Measurements from ENCODE around the gene TMEM119.
A peak's percentile ranks its signal among the peaks of the same experiment; 100 is the strongest.

Gene TMEM119

DNA sequence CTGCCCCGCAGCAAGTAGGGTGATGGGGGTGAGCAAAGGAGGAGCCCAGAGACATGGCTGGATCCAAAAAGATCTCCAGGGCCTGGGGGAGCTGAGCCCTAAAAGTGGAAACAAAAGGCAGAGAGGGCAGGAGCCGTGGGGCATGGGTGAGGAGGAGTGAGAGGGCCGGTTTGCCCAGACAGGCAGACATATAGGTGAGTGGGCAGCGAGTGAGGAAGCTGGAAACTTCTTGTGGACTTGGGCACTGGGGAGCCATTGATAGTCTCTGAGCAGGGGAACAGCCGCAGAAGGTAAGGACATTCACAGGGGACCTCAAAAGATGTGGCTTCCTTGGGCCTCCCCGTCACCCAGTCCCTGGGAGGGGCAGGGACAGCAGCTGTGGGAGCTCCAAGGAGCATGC is 16.8 kb upstream of the TMEM119 start:
- no peak for DNase-seq

DNA sequence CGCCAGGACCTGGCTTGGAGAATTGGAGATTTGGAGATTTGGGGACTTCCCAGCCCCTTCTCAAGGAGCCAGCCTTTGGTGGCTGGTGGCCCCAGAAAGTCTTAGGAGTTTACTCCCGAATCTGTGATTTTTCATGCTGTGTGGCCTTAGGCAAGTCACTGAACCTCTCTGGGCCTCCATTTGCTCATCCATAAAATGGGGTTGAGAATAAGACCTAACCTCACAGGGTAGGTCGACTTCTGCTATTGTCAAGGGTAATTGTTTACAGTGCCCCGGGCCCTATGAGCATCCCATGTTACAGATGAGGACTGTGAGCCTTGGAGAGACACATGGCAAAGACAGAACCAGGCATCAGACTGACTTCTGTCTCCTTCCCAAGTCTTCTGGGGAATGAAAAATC is 16.2 kb upstream of the TMEM119 start:
- no peak for DNase-seq

DNA sequence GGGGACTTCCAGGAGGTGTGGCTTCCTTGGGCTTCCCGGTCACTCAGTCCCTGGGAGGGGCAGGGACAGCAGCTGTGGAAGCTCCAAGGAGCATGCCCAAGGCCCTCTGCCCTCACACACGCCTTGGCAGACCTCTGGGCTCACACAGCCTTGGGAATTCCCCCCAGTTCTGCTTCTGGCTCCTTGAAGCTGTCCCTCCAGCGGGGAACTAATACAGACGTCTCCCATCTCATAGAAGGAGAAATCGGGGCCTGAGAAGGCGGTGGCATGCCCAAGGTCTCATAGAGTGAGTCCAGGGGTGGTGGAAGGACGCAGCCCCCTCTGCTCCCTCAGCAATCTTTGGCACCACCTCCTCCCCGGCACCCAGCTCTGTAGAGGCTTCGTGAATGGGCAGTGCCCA is 15.7 kb upstream of the TMEM119 start:
- DNase-seq, result no peak

DNA sequence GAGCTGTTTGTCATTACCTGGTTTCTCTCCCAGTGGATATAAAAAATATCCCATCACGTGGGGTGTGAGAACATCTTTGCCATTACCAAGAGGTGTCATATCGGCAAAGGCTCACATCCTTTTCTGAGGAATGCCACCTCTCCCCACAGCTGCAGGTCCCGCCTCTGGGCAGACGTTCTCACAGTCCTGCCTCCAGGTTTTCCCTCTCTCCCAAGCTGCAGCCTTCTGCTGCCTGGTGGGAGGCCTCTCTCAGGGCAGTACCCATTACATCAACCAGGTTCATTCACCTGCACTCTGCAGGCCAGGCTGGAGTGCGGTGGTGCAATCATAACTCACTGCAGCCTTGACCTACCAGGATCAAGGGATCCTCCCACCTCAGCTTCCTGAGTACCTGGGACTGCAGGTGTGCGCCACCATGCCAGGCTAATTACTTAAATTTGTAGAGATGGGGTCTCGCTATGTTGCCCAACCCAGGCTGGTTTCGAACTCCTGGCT is 15.0 kb upstream of the TMEM119 start:
- DNase-seq, result no peak

DNA sequence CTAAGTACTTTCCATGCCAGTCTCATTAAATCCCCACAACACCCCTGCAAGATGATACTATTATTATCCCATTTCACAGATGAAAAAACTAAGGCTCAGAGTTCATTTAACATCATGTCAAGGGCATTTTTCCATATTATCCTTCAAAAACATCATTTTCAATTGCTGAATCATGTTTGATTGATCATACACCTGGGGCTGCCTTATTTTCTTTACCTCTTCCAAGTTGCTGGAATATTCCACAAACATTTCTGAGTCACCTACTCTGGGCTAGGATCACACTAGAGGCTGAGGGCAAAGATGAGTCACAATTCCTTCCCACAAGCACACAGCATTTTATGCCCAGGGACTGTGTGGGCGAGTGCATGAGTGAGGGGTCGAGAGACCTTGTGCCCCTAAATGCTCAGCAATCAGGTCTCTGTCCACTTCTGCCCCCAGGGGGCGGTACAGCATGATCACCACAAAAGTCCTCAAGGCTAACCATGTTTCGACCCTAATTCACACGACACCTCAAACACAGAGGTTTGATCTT is 14.1 kb upstream of the TMEM119 start:
- peak; percentile 85 for DNase-seq

DNA sequence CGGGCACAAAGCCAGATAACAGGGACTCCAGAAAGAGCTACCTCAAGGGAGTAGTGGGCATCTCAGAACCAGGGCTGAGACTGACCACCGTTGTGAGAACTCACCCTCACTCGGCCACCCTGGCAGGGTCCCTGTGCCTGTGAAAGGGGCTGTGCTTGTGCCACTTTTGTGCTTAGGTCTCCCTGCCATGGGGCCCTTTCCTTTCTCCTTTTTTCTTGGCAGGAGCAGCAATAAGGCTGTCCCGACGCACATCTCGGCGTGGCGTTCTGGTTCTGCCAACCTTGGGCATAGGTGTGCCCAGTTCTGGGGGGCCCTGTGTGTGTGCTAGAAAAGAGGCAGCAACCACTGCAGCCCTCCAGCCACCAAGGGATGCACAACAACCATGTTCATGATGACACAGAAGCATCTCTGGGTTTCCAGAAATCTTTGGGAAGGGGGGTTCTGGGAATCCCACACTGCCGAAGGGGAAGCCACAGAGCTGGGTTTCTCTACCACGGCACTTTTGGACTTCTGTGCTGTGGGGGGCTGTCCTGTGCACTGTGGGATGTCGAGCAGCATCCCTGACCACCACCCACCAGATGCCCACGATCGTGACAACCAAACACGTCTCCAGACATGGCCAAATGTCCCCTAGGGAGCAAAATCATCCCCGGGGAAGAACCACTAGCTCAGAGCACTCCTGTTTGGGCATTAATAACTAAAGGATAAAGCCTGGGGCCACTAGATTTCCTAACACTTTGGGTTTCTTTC is 13.1 kb upstream of the TMEM119 start:
- DNase-seq, result no peak

DNA sequence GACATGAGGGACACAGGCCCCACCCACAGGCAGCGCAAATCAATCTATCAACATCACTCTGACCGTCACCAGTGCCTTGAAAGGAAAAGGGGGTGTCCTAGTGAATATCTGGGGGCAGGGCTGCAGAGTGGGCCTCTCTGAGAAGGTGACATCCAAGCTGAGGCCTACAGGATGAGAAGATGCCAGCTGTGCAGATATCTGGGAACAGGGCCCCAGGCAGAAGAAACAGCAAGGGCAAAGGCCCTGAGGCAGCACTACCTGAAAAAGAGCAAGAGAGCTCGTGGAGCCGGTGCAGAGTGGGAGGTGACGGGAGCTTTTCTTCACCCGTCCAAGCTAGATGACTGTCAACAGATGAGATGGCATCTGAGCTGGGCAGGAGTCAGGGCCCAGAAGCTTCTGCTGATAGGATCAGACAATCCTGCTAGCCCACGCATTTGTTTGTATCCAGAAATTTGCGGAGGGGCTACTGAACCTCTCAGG is 12.5 kb upstream of the TMEM119 start:
- DNase-seq, result no peak

DNA sequence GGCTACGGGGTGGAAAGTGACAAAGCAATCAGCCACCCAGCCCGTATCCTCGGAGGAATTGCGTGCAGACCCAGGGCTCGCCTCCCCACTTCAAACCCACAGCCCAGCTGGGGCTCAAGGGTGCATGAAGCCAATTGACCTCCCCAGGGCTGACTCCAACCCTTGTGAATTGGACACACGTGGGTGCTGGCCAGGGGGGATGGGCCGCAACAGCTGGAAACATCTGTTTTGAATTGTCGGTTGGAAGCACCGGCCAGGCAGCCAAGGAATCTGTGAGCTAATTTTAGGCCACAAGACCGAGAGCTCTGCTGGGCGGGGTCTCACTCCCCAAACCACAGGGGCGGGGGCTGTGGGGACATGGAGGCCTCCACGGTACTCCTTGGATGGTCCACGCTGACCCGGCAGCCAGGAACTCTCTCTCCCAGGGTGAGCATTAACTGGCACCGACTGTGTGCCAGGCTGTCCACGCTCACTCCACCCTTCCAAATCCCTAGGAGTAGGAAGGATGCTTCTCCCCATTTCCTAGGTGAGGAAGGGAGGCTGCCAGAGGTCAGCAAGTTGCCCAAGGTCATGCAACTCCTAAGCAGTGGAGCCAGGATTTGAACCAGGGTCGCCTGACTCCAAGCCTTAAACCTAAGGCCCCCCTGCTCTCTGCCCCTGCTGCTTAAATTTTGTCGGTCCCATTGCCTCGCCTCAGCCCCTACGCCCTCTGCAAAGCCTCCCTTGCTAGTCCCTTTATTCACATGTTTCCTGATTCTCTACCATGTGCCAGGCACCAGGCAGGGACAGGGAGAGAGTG is 11.9 kb upstream of the TMEM119 start:
- no peak for DNase-seq

DNA sequence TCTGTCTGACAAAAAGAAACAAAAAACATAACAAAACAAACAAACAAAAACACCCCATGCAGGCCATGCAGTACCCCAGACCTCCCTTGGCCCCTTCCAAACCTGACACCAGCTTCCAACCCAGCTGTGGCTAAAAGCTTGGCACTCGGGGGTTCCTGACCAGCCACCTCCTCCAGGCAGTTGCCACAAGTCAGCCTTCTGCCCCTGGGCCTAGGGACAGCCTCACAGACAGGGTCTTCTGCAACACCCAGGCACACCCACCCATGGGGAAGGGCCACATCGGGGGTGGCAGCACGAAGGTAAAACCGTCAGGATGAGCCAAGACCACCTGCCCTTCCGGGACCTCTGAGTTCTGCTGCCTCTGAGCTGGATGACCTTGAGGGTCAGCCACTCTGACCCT is 10.7 kb upstream of the TMEM119 start:
- DNase-seq, result no peak

DNA sequence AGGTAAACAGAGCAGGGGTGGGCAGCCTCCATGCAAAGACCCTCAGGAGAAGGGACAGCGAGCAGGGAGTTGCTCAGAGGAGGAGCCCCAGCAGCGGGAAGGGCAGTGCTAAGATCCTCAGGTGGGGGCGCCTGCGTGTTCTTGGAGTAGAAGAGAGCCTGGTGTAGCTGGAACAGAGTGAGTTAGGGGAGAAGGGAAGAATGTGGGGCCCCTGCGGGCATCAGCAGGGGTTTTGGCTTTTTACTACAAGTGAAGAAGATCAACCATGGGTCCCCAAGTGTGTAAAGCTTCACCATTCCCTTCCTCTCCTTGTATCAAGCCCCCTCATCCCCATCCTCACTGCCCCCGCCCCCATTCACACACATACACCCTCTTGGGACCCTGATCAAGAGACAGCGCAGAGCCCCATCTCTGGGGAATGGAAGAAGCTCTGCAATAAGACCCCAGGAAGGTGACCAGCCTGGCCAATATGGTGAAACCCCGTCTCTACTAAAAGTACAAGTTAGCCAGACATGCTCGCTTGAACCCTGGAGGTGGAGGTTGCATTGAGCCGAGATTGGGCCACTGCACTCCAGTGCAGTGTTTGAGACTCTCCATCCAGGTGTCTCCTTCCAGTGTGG is 10.2 kb upstream of the TMEM119 start:
- DNase-seq, result no peak

DNA sequence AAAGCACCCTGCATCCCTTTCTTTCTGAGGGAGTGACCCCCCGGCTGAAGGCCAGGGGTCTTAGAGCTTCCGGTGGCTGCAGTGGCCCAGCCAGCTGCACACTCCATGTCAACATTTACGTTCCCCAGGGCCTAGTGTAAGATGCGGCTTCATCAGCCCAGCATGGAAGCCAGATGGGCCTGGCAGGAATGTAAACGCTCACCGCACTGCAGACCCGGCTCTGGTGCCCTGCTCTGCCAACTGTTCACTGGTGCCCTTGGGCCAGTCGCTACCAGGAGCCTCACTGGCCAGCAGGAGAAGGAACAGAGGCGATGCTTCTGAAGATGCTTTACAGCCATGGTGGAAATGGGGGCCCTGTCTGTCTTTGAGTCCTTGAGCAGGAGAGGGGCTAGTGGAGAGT is 8.6 kb upstream of the TMEM119 start:
- no peak for DNase-seq

DNA sequence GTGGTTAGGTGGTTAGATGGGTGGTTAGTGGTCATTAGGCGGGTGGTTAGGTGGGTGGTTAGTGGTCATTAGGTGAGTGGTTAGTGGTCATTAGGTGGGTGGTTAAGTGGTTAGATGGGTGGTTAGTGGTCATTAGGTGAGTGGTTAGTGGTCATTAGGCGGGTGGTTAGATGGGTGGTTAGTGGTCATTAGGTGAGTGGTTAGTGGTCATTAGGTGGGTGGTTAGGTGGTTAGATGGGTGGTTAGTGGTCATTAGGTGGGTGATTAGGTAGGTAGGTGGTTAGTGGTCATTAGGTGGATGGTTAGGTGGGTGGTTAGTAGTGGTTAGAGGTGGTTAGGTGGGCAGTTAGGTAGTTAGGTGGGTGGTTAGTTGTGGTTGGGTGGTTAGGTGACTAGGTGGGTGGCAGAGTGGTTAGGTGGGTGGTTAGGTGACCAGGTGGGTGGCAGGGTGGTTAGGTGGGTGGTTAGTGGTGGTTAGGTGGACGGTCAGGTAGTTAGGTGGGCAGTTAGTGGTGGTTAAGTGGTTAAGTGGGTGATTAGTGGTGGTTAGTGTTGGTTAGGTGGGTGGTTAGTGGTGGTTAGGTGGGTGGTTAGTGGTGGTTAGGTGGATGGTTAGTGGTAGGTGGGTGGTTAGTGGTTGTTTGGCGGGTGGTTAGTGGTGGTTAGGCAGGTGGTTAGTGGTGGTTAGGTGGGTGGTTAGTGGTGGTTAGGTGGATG is 8.0 kb upstream of the TMEM119 start:
- DNase-seq, result no peak

DNA sequence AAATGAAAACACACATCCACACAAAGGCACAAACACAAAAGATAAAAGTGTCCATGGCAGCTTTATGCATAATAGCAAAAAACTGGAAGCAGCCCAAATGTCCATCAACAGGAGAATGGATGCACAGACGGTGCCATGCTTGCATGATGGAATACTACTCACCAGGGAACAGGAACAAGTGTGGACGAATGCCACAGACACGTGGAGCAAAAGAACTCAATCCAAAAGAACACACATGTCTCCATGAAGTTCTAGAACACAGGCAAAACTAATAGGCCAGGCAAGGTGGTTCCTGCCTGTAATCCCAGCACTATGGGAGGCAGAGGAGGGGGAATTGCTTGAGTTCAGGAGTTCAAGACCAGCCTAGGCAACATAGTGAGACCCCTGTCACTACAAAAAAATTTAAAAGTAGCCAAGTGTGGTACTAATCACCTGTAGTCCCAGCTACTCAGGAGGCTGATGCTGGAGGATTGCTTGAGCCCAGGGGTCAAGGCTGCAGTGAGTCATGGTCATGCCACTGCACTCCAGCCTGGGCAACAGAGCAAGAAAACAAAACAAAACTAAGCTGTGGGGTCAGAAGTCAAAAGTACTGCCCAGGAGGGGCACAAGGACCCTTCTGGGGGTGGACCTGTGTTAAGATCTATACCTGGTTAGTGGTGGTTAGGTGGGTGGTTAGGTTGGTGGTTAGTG is 7.3 kb upstream of the TMEM119 start:
- DNase-seq, result no peak

DNA sequence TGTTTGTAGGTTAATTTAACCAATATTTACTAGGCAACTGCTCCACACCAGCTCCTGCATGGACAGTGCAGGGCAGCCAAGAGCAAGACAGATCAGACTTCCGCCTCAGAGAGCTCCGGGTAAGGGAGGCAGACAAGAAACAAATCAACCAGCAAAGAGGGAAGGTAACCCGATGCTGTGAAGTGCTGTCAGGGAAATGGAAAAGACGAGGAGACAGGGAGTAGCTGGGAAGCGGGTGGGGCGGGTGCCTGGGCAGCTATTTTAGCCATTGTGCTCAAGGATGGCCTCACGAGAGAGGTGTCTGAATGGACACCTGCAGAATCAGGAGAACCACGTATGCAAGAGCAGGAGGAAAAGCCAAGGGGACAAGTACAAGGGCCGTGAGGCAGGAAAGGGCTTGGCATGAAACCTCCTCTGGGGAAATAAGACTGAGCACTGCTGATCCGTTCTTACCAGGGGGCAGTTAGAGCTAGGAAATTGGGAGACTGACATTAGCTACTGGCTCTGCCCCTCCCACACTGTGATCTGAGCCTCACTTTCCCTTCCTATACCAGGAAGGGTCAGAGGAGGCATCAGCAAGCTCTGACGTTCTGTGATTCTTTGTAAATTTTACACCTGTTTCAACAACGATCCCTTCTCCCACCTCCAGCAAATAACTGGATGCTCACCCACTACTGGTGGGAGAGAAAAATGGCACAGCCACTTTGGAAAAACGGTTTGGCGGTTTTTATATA is 6.5 kb upstream of the TMEM119 start:
- DNase-seq, result no peak

DNA sequence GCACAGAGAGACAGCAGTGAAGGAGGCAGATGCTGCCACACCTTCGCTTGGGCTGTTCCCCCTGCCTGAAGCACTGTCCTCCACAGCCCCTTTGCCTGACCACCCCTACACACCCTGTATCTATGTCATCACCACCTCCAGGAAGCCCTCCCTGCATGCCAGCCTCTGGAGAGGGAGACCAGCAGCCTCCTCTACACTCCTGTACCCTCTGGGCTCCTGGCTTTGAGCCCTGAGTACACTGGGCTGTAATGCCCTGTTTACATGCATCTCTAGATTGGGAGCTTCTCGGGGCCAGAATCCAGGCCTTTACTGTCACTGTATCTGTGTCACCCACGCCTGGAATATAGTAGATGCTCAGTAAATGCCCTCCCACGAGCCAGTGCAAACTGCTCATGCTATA is 5.9 kb upstream of the TMEM119 start:
- DNase-seq, result no peak

DNA sequence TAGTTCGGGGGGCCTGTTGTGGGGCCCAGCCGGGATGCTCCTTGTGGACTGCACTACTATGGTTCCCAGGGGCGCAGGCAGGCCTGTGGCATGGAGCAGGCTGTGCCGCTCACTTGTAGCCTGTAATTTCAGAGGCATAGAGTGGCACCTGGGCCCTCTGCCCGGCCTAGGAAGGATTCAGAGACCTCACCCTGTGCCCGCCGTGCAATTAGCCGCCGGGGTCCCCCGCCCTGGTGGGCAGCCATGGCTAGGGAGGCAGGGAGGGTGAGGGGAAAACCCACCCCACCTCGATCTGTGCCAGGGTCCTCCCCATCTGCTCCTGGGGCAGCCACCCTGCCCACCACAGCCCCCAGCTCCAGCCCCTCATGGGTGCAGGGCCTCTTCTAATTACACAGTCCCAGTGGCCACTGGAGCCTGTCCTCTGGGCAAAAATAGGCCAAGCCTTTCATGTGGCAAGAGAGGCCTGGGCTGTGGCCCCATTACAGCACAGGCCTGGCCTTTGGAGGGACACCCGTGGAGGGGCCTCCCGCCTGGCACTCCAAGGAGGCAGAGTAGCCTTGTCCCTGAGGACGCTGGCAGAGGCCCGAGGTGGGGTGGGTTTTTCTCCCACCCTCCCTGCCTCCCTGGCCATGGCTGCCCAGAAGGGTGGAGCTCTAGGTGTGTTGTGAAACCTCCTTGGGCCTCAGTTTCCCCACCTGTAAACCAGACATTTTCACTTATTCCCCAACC is 5.3 kb upstream of the TMEM119 start:
- no peak for DNase-seq

DNA sequence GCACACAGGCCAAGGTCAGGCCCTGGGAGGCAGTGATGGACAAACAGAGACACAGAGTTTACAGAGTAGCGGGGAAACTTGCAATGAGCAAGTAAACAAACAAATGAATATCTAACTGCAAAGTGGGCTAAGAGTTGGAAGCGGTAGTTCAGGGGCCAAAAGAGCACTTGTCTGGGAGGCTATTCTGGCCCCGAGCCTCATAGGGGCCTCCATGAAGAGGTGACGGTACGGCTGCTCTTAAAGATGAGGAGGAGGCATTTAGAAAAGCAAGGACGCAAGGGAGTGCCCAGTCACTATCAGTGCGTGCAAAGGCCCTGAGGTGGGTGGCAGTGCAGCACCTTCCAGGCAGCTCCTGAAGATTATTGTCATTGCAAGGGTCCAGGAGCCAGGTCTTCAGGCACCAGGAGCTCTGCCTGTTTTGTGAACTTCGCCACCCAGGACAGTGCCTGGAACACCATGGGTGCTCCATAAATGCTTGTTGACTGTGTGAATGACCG is 4.4 kb upstream of the TMEM119 start:
- DNase-seq, result no peak

DNA sequence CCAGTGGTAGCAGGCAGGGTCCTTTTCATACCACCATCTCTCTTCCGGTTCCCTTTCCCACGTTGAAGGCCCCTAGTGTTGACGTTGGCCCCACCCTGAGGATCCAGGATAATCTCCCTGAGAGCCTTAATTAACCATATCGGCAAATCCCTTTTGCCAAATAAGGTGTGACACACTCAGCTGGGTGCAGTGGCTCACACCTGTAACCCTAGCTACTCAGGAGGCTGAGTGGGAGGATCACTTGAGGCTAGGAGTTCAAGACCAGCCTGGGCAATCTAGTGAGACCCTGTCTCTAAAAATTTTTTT is 2.8 kb upstream of the TMEM119 start:
- no peak for DNase-seq

DNA sequence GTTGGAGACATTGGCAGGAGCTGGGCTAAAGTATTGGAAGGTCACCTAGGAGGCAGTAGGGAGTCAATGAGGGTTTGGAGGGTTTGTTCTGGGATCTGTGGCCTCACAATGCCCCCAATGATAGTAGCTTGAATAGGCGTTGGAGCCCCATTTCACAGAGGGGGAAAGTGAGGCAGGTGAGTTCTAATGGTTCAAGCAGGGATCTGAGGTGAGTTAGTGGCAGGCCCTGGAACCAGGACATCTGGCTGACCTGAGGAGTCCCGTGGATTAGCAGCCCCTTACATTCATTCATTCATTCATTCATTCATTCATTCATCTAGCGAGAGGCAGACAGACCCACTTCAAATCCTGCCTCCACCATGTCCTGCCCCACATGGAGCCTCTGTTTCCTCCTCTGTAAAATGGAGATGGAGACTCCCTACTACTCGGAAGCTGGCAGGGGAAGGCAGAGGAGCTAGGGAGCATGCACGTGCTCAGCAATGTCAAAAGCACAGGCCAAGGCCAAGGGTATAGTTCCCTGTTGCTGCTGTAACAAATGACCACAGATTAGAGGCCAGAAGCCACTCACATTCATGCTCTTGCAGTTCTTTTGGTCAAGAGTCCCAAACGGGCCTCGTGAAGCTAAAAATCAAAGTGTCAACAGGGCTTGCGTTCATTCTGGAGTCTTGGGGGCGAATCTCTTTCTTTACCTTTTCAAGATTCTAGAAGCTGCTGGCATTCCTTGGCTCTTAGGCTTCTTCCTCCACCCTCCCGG is 2.2 kb upstream of the TMEM119 start:
- DNase-seq, result no peak

DNA sequence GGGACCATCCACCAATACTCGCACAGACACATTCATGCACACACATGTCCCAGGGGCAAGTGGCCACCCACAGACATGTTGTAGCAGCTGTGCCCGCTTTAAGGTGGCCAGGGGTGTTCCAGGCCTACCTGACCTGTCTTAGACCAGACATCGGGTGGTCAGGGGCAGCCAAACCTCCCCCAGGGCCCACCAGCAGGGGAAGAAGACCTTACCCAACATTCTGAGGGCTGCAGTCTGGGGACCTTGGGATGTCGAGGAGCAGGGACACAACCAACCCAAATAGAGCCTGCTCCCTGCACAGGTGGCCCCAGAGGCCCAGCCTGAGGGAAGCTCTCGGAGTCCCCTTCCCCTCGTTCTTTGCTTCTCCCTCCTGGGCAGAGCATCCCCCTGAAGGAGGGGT is 1.7 kb upstream of the TMEM119 start:
- no peak for DNase-seq
